CD4-positive, CD25-positive, alpha-beta regulatory T cell (primary cell): ENCODE results near the gene BABAM2. TPM values are rescaled to one million over a fixed set of nuclear protein-coding genes. Genes with fewer than 3 reads are reported as not detected.

ENCODE experiments used
- ATAC-seq, 2 donors: fragments of 150-1000 bp; cut with Tn5 transposase; one replicate each; pipeline ENCODE4 v1.10.0; 2021; ENCODE audit warnings: low read depth in 2 of 2, moderate number of reproducible peaks in 2 of 2, moderate library complexity in 1 of 2
- DNase-seq, 3 donors: peaks; one replicate each; pipeline versions ENCODE4 v3.0.0 to v3.0.0-alpha.2; 2012 to 2022; ENCODE audit warnings: mixed read lengths in 1 of 3
- H3K27ac ChIP-seq: one replicate; pipeline ENCODE4 v1.7.0; 2013; ENCODE audit warnings: mild to moderate bottlenecking, low read length; ENCODE audit not compliant: insufficient read depth, poor library complexity, severe bottlenecking
- H3K27me3 ChIP-seq: one replicate; pipeline ENCODE4 v1.7.0; 2013; ENCODE audit warnings: low read length; ENCODE audit not compliant: control insufficient read depth, insufficient read depth
- H3K36me3 ChIP-seq: one replicate; pipeline ENCODE4 v1.7.0; 2013; ENCODE audit warnings: mild to moderate bottlenecking, low read length, moderate library complexity; ENCODE audit not compliant: control insufficient read depth, insufficient read depth
- H3K4me1 ChIP-seq: 2 replicates; pipeline ENCODE4 v1.7.0; 2013; ENCODE audit warnings: mild to moderate bottlenecking, low read length; ENCODE audit not compliant: insufficient read depth, control insufficient read depth, poor library complexity, severe bottlenecking
- H3K4me3 ChIP-seq: one replicate; pipeline ENCODE4 v1.7.0; 2013; ENCODE audit warnings: low read depth, mild to moderate bottlenecking, low read length, moderate library complexity
- H3K9me3 ChIP-seq, 2 experiments: 1 replicate in 1 of 2; 2 replicates in 1 of 2; pipeline ENCODE4 v1.7.0; 2013; ENCODE audit warnings: low read length in 2 of 2, mild to moderate bottlenecking in 1 of 2, moderate library complexity in 1 of 2; ENCODE audit not compliant: control insufficient read depth in 2 of 2
- H3K27ac Mint-ChIP-seq, 3 donors: one replicate each; pipeline ENCODE4 v1.8.0; 2020 to 2022; ENCODE audit warnings: mild to moderate bottlenecking in 3 of 3, mixed read lengths in 3 of 3, moderate library complexity in 2 of 3
- H3K27me3 Mint-ChIP-seq: one replicate; pipeline ENCODE4 v1.8.0; 2022; ENCODE audit warnings: mild to moderate bottlenecking, mixed read lengths
- H3K36me3 Mint-ChIP-seq: one replicate; pipeline ENCODE4 v1.8.0; 2020; ENCODE audit warnings: mixed read lengths
- H3K4me1 Mint-ChIP-seq, 4 donors: one replicate each; pipeline ENCODE4 v1.8.0; 2020 to 2022; ENCODE audit warnings: mixed read lengths in 4 of 4, mild to moderate bottlenecking in 1 of 4
- H3K4me3 Mint-ChIP-seq, 4 donors: one replicate each; pipeline ENCODE4 v1.8.0; 2020 to 2022; ENCODE audit warnings: mild to moderate bottlenecking in 4 of 4, mixed read lengths in 4 of 4, moderate library complexity in 3 of 4
- H3K9me3 Mint-ChIP-seq, 7 donors: one replicate each; pipeline ENCODE4 v1.8.0; 2020 to 2022; ENCODE audit warnings: mixed read lengths in 7 of 7, mild to moderate bottlenecking in 3 of 7, moderate library complexity in 2 of 7
- polyA plus RNA-seq, 4 donors: library from polyadenylated mRNA; unstranded; fragments of 300-500 nt; fragmentation: Illumina TruSeq; gene quantifications; one replicate each; pipeline ENCODE4 v1.2.3, GENCODE V29; 2021
- total RNA-seq: library from RNA; stranded (reverse); gene quantifications from one replicate; pipeline ENCODE4 v1.2.3, GENCODE V29; 2022

Gene BABAM2
- total and polyA plus RNA-seq, 5 donors from 2014 or later = 42.9 to 70.0 (median 58.5) TPM

DNA sequence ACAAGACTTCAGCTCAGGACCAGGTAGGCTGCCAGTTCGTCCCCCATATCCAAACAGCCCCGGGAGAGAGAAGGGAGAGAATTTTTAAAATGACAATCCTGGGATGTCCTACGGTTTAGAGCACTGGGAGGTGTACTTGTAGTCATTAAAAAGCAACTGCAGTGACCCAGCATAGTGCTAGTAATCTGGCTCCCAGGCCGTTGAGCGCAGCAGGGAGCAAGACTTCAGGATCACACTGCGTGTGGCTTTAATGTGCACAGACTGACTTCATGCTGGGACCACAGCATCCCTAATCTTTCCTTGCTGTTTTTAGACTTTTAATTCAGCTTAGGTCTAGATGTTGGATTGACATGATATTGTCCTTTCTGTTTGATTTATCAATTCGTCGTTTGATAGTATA lies 282.8 kb downstream of the BABAM2 start:
- ATAC-seq (no peak), DNase-seq (no peak)
- no peak overlapping the region for H3K27ac ChIP-seq
- peaks cover 2% of the 10 kb centered on the region for H3K36me3 ChIP-seq
- Mint-ChIP-seq H3K4me3 (no peak overlapping the region), H3K9me3 (peaks cover 0 to 20% (median 6%) of the 10 kb centered on the region in 7 donors), H3K4me1 (peaks cover 0 to 4% (median 2%) of the 10 kb centered on the region in 4 donors), H3K36me3 (peaks cover 19% of the 10 kb centered on the region), H3K27ac (no peak overlapping the region), H3K27me3 (no peaks in the 10 kb centered on the region)
- H3K4me1 ChIP-seq = no peaks in the 10 kb centered on the region
- peaks cover 7 to 8% of the 10 kb centered on the region in 2 experiments for H3K9me3 ChIP-seq
- no peaks in the 10 kb centered on the region for H3K27me3 ChIP-seq
- H3K4me3 ChIP-seq = no peak overlapping the region

DNA sequence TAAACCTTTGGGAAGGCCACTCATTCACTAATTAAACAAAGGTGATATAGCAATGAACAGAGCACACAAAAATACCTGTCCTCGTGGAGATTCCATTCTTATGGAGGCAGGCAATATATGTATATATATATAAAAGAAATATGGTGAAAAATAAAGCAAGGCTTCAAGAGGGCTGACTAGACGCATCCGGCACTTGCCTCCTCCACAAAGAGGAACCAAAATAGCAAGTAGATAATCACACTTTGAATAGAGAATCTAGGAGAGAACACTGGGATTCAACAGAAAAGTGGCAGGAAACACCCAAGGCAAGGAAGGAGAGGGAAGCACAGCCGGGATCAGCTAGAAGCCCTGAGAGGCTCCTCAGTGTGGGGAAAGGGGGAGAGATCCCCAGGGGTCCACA lies 283.7 kb downstream of the BABAM2 start:
- Histone ChIP-seq H3K27me3 (no peaks in the 10 kb centered on the region), H3K9me3 (peaks cover 7 to 8% of the 10 kb centered on the region in 2 experiments), H3K27ac (no peak overlapping the region), H3K4me3 (no peak overlapping the region), H3K36me3 (peaks cover 2% of the 10 kb centered on the region), H3K4me1 (no peaks in the 10 kb centered on the region)
- Mint-ChIP-seq H3K36me3 (peaks cover 23% of the 10 kb centered on the region), H3K27ac (peak overlapping the region in 1 of 3 donors; percentile 84), H3K9me3 (peaks cover 0 to 20% (median 6%) of the 10 kb centered on the region in 7 donors), H3K4me1 (peaks cover 0 to 4% (median 2%) of the 10 kb centered on the region in 4 donors), H3K4me3 (no peak overlapping the region), H3K27me3 (no peaks in the 10 kb centered on the region)
- no peak for ATAC-seq
- no peak for DNase-seq

DNA sequence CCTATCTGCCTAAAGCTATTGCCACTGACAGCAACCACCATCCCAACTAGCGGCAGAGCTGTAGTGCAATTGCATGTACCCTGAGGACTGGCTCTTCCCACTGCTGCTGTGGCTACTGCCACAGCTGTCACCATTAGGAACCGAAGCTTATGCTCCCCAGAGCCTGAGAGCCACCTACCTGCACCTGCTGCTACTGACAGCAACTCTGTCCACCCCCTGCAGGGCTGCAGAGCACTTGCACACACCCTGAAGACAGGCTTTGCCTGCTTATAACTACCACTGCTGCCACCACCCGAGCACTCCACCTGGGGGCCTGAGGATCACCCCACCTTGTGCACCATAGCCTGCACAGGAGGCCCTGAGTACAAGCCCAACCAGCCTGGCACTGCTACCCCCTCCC lies 284.5 kb downstream of the BABAM2 start:
- Mint-ChIP-seq H3K27ac (no peak overlapping the region), H3K36me3 (peaks cover 23% of the 10 kb centered on the region), H3K9me3 (peaks cover 0 to 20% (median 6%) of the 10 kb centered on the region in 7 donors), H3K4me1 (peaks cover 0 to 4% (median 2%) of the 10 kb centered on the region in 4 donors), H3K27me3 (no peaks in the 10 kb centered on the region), H3K4me3 (no peak overlapping the region)
- ATAC-seq (no peak), DNase-seq (peak in 1 of 3 donors; percentile 16)
- H3K36me3 ChIP-seq = peaks cover 2% of the 10 kb centered on the region
- no peaks in the 10 kb centered on the region for H3K4me1 ChIP-seq
- H3K9me3 ChIP-seq = peaks cover 7 to 8% of the 10 kb centered on the region in 2 experiments
- no peak overlapping the region for H3K27ac ChIP-seq
- H3K27me3 ChIP-seq = no peaks in the 10 kb centered on the region
- no peak overlapping the region for H3K4me3 ChIP-seq

DNA sequence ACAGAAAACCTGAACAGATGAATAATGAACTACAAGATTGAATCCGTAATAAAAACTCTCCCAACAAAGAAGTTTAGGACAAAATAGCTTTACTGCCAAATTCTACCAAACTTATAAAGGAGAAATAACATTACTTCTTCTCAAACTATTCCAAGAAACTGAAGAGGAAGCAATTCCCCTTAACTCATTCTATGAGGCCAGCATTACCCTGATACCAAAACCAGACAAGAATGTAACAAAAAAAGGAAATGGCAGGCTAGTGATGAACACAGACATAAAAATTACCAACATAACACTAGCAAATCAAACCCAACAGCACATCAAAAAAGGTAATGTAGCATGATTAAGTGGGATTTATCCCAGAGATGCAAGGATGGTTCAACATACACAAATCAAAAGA lies 288.4 kb downstream of the BABAM2 start:
- Histone ChIP-seq H3K4me3 (no peak overlapping the region), H3K9me3 (peaks cover 7 to 8% of the 10 kb centered on the region in 2 experiments), H3K27ac (no peak overlapping the region), H3K36me3 (peaks cover 2% of the 10 kb centered on the region), H3K4me1 (no peaks in the 10 kb centered on the region), H3K27me3 (no peaks in the 10 kb centered on the region)
- DNase-seq = peak in 1 of 3 donors; percentile 13
- H3K27ac Mint-ChIP-seq = no peak overlapping the region
- peaks cover 1 to 20% (median 6%) of the 10 kb centered on the region in 7 donors for H3K9me3 Mint-ChIP-seq
- peaks cover 0 to 4% (median 2%) of the 10 kb centered on the region in 4 donors for H3K4me1 Mint-ChIP-seq
- no peak overlapping the region for H3K4me3 Mint-ChIP-seq
- no peak for ATAC-seq
- peaks cover 17% of the 10 kb centered on the region for H3K36me3 Mint-ChIP-seq
- no peaks in the 10 kb centered on the region for H3K27me3 Mint-ChIP-seq

DNA sequence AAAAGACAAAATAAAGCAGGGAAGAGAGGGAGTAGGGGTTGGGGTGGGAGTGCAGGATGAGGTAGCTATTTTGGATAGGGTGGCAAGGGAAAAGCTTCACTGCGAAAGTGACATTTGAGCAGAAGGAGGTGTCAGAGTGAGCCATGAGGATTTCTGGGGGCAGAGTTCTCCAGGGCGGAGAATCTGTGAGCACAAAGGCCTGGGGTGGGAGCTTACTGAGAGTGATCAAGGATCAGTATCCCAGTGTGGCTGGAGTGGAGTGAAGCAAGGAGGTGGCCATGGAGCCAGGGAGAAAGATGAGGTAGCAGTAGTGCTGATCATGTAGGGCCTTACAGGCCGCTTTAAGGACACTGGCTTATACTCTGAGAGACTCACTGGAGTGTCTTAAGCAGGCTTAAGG lies 291.3 kb downstream of the BABAM2 start:
- ATAC-seq = no peak
- no peaks in the 10 kb centered on the region for H3K27me3 ChIP-seq
- H3K9me3 Mint-ChIP-seq = peaks cover 0 to 11% (median 4%) of the 10 kb centered on the region in 7 donors
- no peak overlapping the region for H3K27ac Mint-ChIP-seq
- H3K27me3 Mint-ChIP-seq = no peaks in the 10 kb centered on the region
- DNase-seq = no peak
- peaks cover 0 to 5% (median 3%) of the 10 kb centered on the region in 4 donors for H3K4me1 Mint-ChIP-seq
- no peak overlapping the region for H3K27ac ChIP-seq
- H3K4me1 ChIP-seq = no peaks in the 10 kb centered on the region
- no peaks in the 10 kb centered on the region for H3K36me3 ChIP-seq
- peaks cover 16% of the 10 kb centered on the region for H3K36me3 Mint-ChIP-seq
- no peak overlapping the region for H3K4me3 Mint-ChIP-seq
- no peak overlapping the region for H3K4me3 ChIP-seq
- peaks cover 5 to 6% of the 10 kb centered on the region in 2 experiments for H3K9me3 ChIP-seq

DNA sequence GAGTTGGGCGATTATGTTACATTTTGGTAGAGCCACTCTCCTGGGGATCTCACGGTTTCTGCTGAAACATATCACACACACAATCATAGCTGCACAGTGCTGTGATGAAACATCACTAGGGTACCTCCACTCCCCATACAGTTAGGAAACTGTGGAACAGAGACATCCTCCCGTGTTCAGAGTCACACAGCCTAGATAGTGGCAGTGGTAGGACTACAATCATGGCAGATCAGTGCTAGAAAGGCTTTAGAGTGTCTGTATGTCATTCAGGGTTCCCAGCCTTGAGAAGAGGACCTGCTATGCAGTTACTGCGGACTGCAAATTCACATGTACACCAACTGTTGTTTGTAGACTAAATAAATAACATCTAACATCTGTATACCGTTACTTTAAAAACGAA lies 291.8 kb downstream of the BABAM2 start:
- no peaks in the 10 kb centered on the region for H3K4me1 ChIP-seq
- DNase-seq (no peak), ATAC-seq (no peak)
- no peak overlapping the region for H3K4me3 Mint-ChIP-seq
- H3K4me3 ChIP-seq = no peak overlapping the region
- H3K27ac Mint-ChIP-seq = no peak overlapping the region
- no peaks in the 10 kb centered on the region for H3K36me3 ChIP-seq
- no peaks in the 10 kb centered on the region for H3K27me3 ChIP-seq
- H3K27ac ChIP-seq = no peak overlapping the region
- no peaks in the 10 kb centered on the region for H3K27me3 Mint-ChIP-seq
- peaks cover 15% of the 10 kb centered on the region for H3K36me3 Mint-ChIP-seq
- peaks cover 0 to 6% (median 3%) of the 10 kb centered on the region in 7 donors for H3K9me3 Mint-ChIP-seq
- peaks cover 0 to 4% (median 3%) of the 10 kb centered on the region in 4 donors for H3K4me1 Mint-ChIP-seq
- peaks cover under 1% of the 10 kb centered on the region in 2 experiments for H3K9me3 ChIP-seq

DNA sequence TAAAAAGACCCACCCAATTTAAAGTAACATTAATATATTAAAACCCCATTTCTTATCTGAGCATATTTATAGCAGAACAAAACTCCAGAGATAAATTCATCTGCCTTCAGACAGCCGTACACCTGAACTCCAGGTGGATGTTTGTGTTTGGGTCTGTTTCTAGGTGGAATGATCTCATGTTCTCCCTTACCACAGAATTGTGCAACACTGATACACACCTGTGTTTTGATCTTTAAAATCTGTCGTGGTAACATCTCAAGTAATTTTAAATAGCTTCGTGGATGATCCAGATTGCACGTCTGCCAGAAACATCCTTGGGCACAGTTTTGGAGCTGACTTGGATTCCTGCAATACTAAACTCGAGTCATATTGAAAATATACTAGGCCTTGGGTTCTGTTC lies 294.6 kb downstream of the BABAM2 start:
- Mint-ChIP-seq H3K9me3 (peaks cover 0 to 3% (median 1%) of the 10 kb centered on the region in 7 donors), H3K4me1 (peaks cover 0 to 3% (median under 1%) of the 10 kb centered on the region in 4 donors), H3K27me3 (peaks cover 4% of the 10 kb centered on the region), H3K4me3 (no peak overlapping the region), H3K36me3 (peaks cover 6% of the 10 kb centered on the region), H3K27ac (no peak overlapping the region)
- Histone ChIP-seq H3K4me1 (no peaks in the 10 kb centered on the region), H3K27ac (no peak overlapping the region), H3K9me3 (no peaks in the 10 kb centered on the region), H3K27me3 (no peaks in the 10 kb centered on the region), H3K36me3 (no peaks in the 10 kb centered on the region), H3K4me3 (no peak overlapping the region)
- ATAC-seq (no peak), DNase-seq (no peak)

DNA sequence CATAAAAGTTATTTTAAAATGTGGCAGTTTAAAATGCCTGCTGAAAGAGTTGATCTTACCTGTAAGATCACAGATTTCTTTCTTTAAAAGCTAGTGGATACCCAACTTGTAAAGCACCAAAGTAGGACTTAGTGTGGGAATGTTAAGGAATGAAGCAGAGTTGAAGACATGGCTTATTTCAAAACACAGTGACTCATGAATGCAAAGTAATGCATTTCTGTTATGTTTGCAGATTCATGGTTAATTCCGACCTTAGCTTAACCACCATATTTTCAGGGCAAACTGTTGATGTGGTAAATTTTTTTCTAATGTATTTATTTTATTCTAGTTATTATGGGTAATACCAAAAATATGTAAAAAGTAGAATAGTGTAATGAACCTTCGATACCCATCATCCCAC lies 295.4 kb downstream of the BABAM2 start:
- Mint-ChIP-seq H3K4me1 (peaks cover 0 to 3% (median under 1%) of the 10 kb centered on the region in 4 donors), H3K27me3 (peaks cover 4% of the 10 kb centered on the region), H3K4me3 (no peak overlapping the region), H3K9me3 (peaks cover 0 to 3% (median 0%) of the 10 kb centered on the region in 7 donors), H3K36me3 (peaks cover 6% of the 10 kb centered on the region), H3K27ac (no peak overlapping the region)
- ATAC-seq (no peak), DNase-seq (no peak)
- Histone ChIP-seq H3K4me1 (no peaks in the 10 kb centered on the region), H3K9me3 (no peaks in the 10 kb centered on the region), H3K27ac (no peak overlapping the region), H3K27me3 (no peaks in the 10 kb centered on the region), H3K4me3 (no peak overlapping the region), H3K36me3 (no peaks in the 10 kb centered on the region)
